CD4-positive, alpha-beta memory T cell (primary cell): Measurements from ENCODE around the gene TDRKH. TPM values are rescaled to one million over a fixed set of nuclear protein-coding genes. Genes with fewer than 3 reads are reported as not detected.

Experiments
- CTCF ChIA-PET: fragments of 350-600 bp; sonication (Branson Sonifier 250); formaldehyde crosslinking; loops from one replicate; lab custom pipeline; 2021; ENCODE audit warnings: inconsistent platforms; ENCODE audit not compliant: partially characterized antibody; lab: Charles Lee
- POLR2A ChIA-PET: fragments of 350-600 bp; sonication (Branson Sonifier 250); formaldehyde crosslinking; loops from one replicate; lab custom pipeline; 2021; ENCODE audit not compliant: partially characterized antibody; lab: Charles Lee
- DNase-seq, 5 donors: peaks; one replicate each; pipeline versions ENCODE4 v3.0.0 to v3.0.0-alpha.2; 2020 to 2022; ENCODE audit warnings: mixed read lengths in 1 of 5
- H3K27ac ChIP-seq: one replicate; pipeline ENCODE4 v1.7.0; 2013; ENCODE audit warnings: low read depth, low read length
- H3K27me3 ChIP-seq: 2 replicates; pipeline ENCODE4 v1.7.0; 2013; ENCODE audit warnings: mild to moderate bottlenecking, low read length, moderate library complexity; ENCODE audit not compliant: insufficient read depth
- H3K36me3 ChIP-seq: 2 replicates; pipeline ENCODE4 v1.7.0; 2013; ENCODE audit warnings: mild to moderate bottlenecking, low read length, moderate library complexity; ENCODE audit not compliant: insufficient read depth
- H3K4me1 ChIP-seq: 2 replicates; pipeline ENCODE4 v1.7.0; 2013; ENCODE audit warnings: mild to moderate bottlenecking, low read length, moderate library complexity; ENCODE audit not compliant: insufficient read depth
- H3K4me3 ChIP-seq, 2 donors: one replicate each; pipeline ENCODE4 v1.7.0; 2013; ENCODE audit warnings: low read length in 2 of 2, mild to moderate bottlenecking in 1 of 2
- H3K9me3 ChIP-seq, 2 donors: one replicate each; pipeline ENCODE4 v1.7.0; 2013; ENCODE audit warnings: low read length in 2 of 2, control low read depth in 1 of 2; ENCODE audit not compliant: control insufficient read depth in 1 of 2
- H3K27ac Mint-ChIP-seq, 7 donors: one replicate each; pipeline ENCODE4 v1.8.0; 2020 to 2021; ENCODE audit warnings: mixed read lengths in 7 of 7, mild to moderate bottlenecking in 6 of 7, inconsistent platforms in 3 of 7, moderate library complexity in 3 of 7
- H3K27me3 Mint-ChIP-seq, 2 donors: one replicate each; pipeline ENCODE4 v1.8.0; 2020 to 2021; ENCODE audit warnings: mixed read lengths in 2 of 2
- H3K36me3 Mint-ChIP-seq, 2 donors: one replicate each; pipeline ENCODE4 v1.8.0; 2020 to 2021; ENCODE audit warnings: mixed read lengths in 2 of 2, inconsistent platforms in 1 of 2, mild to moderate bottlenecking in 1 of 2
- H3K4me1 Mint-ChIP-seq, 4 donors: one replicate each; pipeline ENCODE4 v1.8.0; 2020 to 2021; ENCODE audit warnings: mixed read lengths in 4 of 4, mild to moderate bottlenecking in 1 of 4
- H3K4me3 Mint-ChIP-seq, 8 donors: one replicate each; pipeline ENCODE4 v1.8.0; 2020 to 2021; ENCODE audit warnings: mixed read lengths in 8 of 8, mild to moderate bottlenecking in 7 of 8, moderate library complexity in 6 of 8, inconsistent platforms in 3 of 8
- H3K9me3 Mint-ChIP-seq, 8 donors: one replicate each; pipeline ENCODE4 v1.8.0; 2020 to 2021; ENCODE audit warnings: mixed read lengths in 8 of 8, mild to moderate bottlenecking in 5 of 8, inconsistent platforms in 3 of 8, moderate library complexity in 1 of 8
- intact Hi-C: fragments of 100-400 bp; cut with micrococcal nuclease; formaldehyde crosslinking; loops from one replicate; pipeline ENCODE4 v1.15.1; 2023
- polyA plus RNA-seq, 2 donors: library from polyadenylated mRNA; unstranded; fragments of 300-500 nt; fragmentation: Illumina TruSeq; gene quantifications; one replicate each; pipeline ENCODE4 v1.2.3, GENCODE V29; 2021
- total RNA-seq, 2 experiments: library from RNA; stranded (reverse); gene quantifications; one replicate each; pipeline ENCODE4 v1.2.3, GENCODE V29; 2021

Gene TDRKH
- total and polyA plus RNA-seq, 4 experiments from 2014 or later: 16.6 to 29.3 (median 23.9) TPM

GRCh38 chr1:151811181-151811580, 20.9 kb upstream of the TDRKH start:
- intact Hi-C loops: no loop called here
- CTCF ChIA-PET: interaction anchor here (1.1 to 2.5 kb wide), 5 partner anchors 11 to 25 kb away, joined by 3 to 13 read pairs (median 6); no protein-coding TSS in a partner anchor
- H3K4me3 Mint-ChIP-seq: no peak overlapping the region
- no peaks in the 10 kb centered on the region for H3K36me3 ChIP-seq
- no peaks in the 10 kb centered on the region for H3K27me3 ChIP-seq
- H3K27me3 Mint-ChIP-seq: no peaks in the 10 kb centered on the region
- H3K27ac ChIP-seq: no peak overlapping the region
- H3K9me3 Mint-ChIP-seq: no peaks in the 10 kb centered on the region
- peaks cover 38 to 63% (median 46%) of the 10 kb centered on the region in 4 donors for H3K4me1 Mint-ChIP-seq
- peaks cover 16 to 26% of the 10 kb centered on the region in 2 donors for H3K36me3 Mint-ChIP-seq
- POLR2A ChIA-PET: interaction anchor here (0.9 to 14.6 kb wide), 3 partner anchors 9 to 18 kb away, joined by 3 to 233 read pairs (median 16); partner anchors contain the start of gene RORC
- H3K9me3 ChIP-seq: no peaks in the 10 kb centered on the region
- no peak overlapping the region for H3K4me3 ChIP-seq
- H3K27ac Mint-ChIP-seq: peak overlapping the region in 2 of 7 donors; percentile 10 to 39
- no peak for DNase-seq
- peaks cover 49% of the 10 kb centered on the region for H3K4me1 ChIP-seq

- Histone ChIP-seq H3K36me3 (no peaks in the 10 kb centered on the region), H3K27ac (no peak overlapping the region), H3K27me3 (no peaks in the 10 kb centered on the region), H3K9me3 (no peaks in the 10 kb centered on the region), H3K4me1 (peaks cover 38% of the 10 kb centered on the region), H3K4me3 (no peak overlapping the region)
- Mint-ChIP-seq H3K9me3 (no peaks in the 10 kb centered on the region), H3K27me3 (no peaks in the 10 kb centered on the region), H3K27ac (peak overlapping the region in 4 of 7 donors; percentile 39 to 83 (median 72)), H3K4me3 (no peak overlapping the region), H3K36me3 (peaks cover 10 to 20% of the 10 kb centered on the region in 2 donors), H3K4me1 (peaks cover 28 to 52% (median 36%) of the 10 kb centered on the region in 4 donors)
- intact Hi-C loops: no loop called here
- DNase-seq: no peak
- CTCF ChIA-PET: no interaction called here
- POLR2A ChIA-PET: no interaction called here
These were observed 19.8 kb upstream of the TDRKH start for GRCh38 chr1:151809985-151810556.

- POLR2A ChIA-PET: no interaction called here
- Histone ChIP-seq H3K4me1 (peaks cover 31% of the 10 kb centered on the region), H3K36me3 (no peaks in the 10 kb centered on the region), H3K4me3 (no peak overlapping the region), H3K27ac (no peak overlapping the region), H3K27me3 (no peaks in the 10 kb centered on the region), H3K9me3 (no peaks in the 10 kb centered on the region)
- H3K36me3 Mint-ChIP-seq: peaks cover 10 to 20% of the 10 kb centered on the region in 2 donors
- peaks cover 23 to 45% (median 30%) of the 10 kb centered on the region in 4 donors for H3K4me1 Mint-ChIP-seq
- DNase-seq: no peak
- CTCF ChIA-PET: no interaction called here
- peak overlapping the region in 5 of 7 donors; percentile 57 to 83 (median 76) for H3K27ac Mint-ChIP-seq
- no peaks in the 10 kb centered on the region for H3K27me3 Mint-ChIP-seq
- no peak overlapping the region for H3K4me3 Mint-ChIP-seq
- intact Hi-C loops: no loop called here
- no peaks in the 10 kb centered on the region for H3K9me3 Mint-ChIP-seq
These were observed 19.1 kb upstream of the TDRKH start for GRCh38 chr1:151809290-151809984.

GRCh38 chr1:151807766-151808165, 17.5 kb upstream of the TDRKH start:
- H3K27me3 ChIP-seq: no peaks in the 10 kb centered on the region
- H3K4me1 Mint-ChIP-seq: peaks cover 10 to 28% (median 17%) of the 10 kb centered on the region in 4 donors
- peaks cover 20% of the 10 kb centered on the region for H3K4me1 ChIP-seq
- intact Hi-C loops: no loop called here
- POLR2A ChIA-PET: interaction anchor here (1.1 to 1.4 kb wide), 3 partner anchors 13 to 44 kb away, joined by 4 to 5 read pairs (median 4); partner anchors contain the start of gene MRPL9
- H3K36me3 ChIP-seq: no peaks in the 10 kb centered on the region
- H3K4me3 Mint-ChIP-seq: no peak overlapping the region
- no peaks in the 10 kb centered on the region for H3K9me3 ChIP-seq
- no peaks in the 10 kb centered on the region for H3K9me3 Mint-ChIP-seq
- no peak overlapping the region for H3K27ac ChIP-seq
- no peaks in the 10 kb centered on the region for H3K27me3 Mint-ChIP-seq
- H3K4me3 ChIP-seq: no peak overlapping the region
- CTCF ChIA-PET: interaction anchor here (1.1 to 1.2 kb wide), 2 partner anchors 10 to 15 kb away, joined by 3 read pairs; no protein-coding TSS in a partner anchor
- peaks cover 9 to 16% of the 10 kb centered on the region in 2 donors for H3K36me3 Mint-ChIP-seq
- DNase-seq: no peak
- H3K27ac Mint-ChIP-seq: peak overlapping the region in 4 of 7 donors; percentile 34 to 70 (median 52)

GRCh38 chr1:151807131-151807530, 16.8 kb upstream of the TDRKH start:
- Histone ChIP-seq H3K4me1 (peaks cover 14% of the 10 kb centered on the region), H3K9me3 (no peaks in the 10 kb centered on the region), H3K27me3 (no peaks in the 10 kb centered on the region), H3K27ac (no peak overlapping the region), H3K4me3 (no peak overlapping the region), H3K36me3 (no peaks in the 10 kb centered on the region)
- no peaks in the 10 kb centered on the region for H3K9me3 Mint-ChIP-seq
- no peak for DNase-seq
- no peak overlapping the region for H3K4me3 Mint-ChIP-seq
- POLR2A ChIA-PET: interaction anchor here (1.3 to 1.8 kb wide), 3 partner anchors 13 to 44 kb away, joined by 4 to 5 read pairs (median 4); partner anchors contain the start of gene MRPL9
- intact Hi-C loops: no loop called here
- no peaks in the 10 kb centered on the region for H3K27me3 Mint-ChIP-seq
- H3K4me1 Mint-ChIP-seq: peaks cover 8 to 23% (median 12%) of the 10 kb centered on the region in 4 donors
- peak overlapping the region in 1 of 7 donors; percentile 70 for H3K27ac Mint-ChIP-seq
- CTCF ChIA-PET: interaction anchor here (1.1 to 1.2 kb wide), 2 partner anchors 11 to 15 kb away, joined by 3 read pairs; no protein-coding TSS in a partner anchor
- H3K36me3 Mint-ChIP-seq: peaks cover 5 to 13% of the 10 kb centered on the region in 2 donors

GRCh38 chr1:151806170-151806569, 15.9 kb upstream of the TDRKH start:
- Histone ChIP-seq H3K27ac (no peak overlapping the region), H3K4me1 (peaks cover 9% of the 10 kb centered on the region), H3K4me3 (no peak overlapping the region), H3K36me3 (no peaks in the 10 kb centered on the region), H3K27me3 (no peaks in the 10 kb centered on the region), H3K9me3 (no peaks in the 10 kb centered on the region)
- ChIA-PET POLR2A (interaction anchor here (1.8 kb wide), 1 partner anchor 30 kb away, joined by 4 read pairs; no protein-coding TSS in a partner anchor), CTCF (no interaction called here)
- Mint-ChIP-seq H3K27me3 (no peaks in the 10 kb centered on the region), H3K9me3 (no peaks in the 10 kb centered on the region), H3K27ac (peak overlapping the region in 3 of 7 donors; percentile 19 to 32 (median 19)), H3K4me1 (peaks cover 5 to 15% (median 7%) of the 10 kb centered on the region in 4 donors), H3K4me3 (no peak overlapping the region), H3K36me3 (peaks cover 5 to 13% of the 10 kb centered on the region in 2 donors)
- DNase-seq: no peak
- intact Hi-C loops: no loop called here
